HCT116 (cell line): ENCODE results near the gene FRY.

Experiments used
- ATF3 ChIP-seq: IDR thresholded peaks from 2 replicates; pipeline ENCODE4 v1.6.1; 2012
- CBX3 ChIP-seq: IDR thresholded peaks from 2 replicates; pipeline ENCODE4 v1.6.1; 2012; ENCODE audit warnings: low read depth
- CTCF ChIP-seq, 3 experiments: fragments of 200-600 bp in 1 of 3; sonication (generic) in 1 of 3; IDR thresholded peaks in 2 of 3; conservative IDR thresholded peaks in 1 of 3; 2 replicates each; pipeline ENCODE4 v1.5.1; 2012 to 2017; ENCODE audit warnings: low read depth in 2 of 3, low read length in 2 of 3, antibody characterized with exemption in 1 of 3, borderline replicate concordance in 1 of 3, control low read depth in 1 of 3, mild to moderate bottlenecking in 1 of 3, mixed read lengths in 1 of 3, mixed run types in 1 of 3, moderate library complexity in 1 of 3; ENCODE audit not compliant: insufficient read depth in 1 of 3
- EZH2 ChIP-seq: fragments of 200-600 bp; sonication (generic); IDR thresholded peaks from 2 replicates; pipeline ENCODE4 v1.6.1; 2017; ENCODE audit warnings: antibody characterized with exemption, mixed run types
- JUND ChIP-seq: IDR thresholded peaks from 2 replicates; pipeline ENCODE4 v1.6.1; 2012
- MAX ChIP-seq: IDR thresholded peaks from 2 replicates; pipeline ENCODE4 v1.6.1; 2012
- POLR2A ChIP-seq: IDR thresholded peaks from 2 replicates; pipeline ENCODE4 v1.7.0; 2011; ENCODE audit warnings: borderline replicate concordance; ENCODE audit not compliant: insufficient read depth, insufficient read length; ENCODE audit errors: extremely low read depth
- POLR2AphosphoS5 ChIP-seq: IDR thresholded peaks from 2 replicates; pipeline ENCODE4 v1.6.1; 2011; ENCODE audit warnings: mild to moderate bottlenecking, low read depth, low read length, moderate library complexity
- RAD21 ChIP-seq: IDR thresholded peaks from 2 replicates; pipeline ENCODE4 v1.6.1; 2012; ENCODE audit warnings: low read depth, mild to moderate bottlenecking
- REST ChIP-seq: IDR thresholded peaks from 2 replicates; pipeline ENCODE4 v1.6.1; 2012; ENCODE audit warnings: low read depth
- SIN3A ChIP-seq: IDR thresholded peaks from 2 replicates; pipeline ENCODE4 v1.6.1; 2012; ENCODE audit warnings: low read depth
- TCF7L2 ChIP-seq: IDR thresholded peaks from 2 replicates; pipeline ENCODE4 v1.7.0; 2011; ENCODE audit warnings: borderline replicate concordance, inconsistent platforms; ENCODE audit not compliant: insufficient read depth, insufficient read length; ENCODE audit errors: extremely low read depth
- ZFX ChIP-seq: fragments of 450-650 bp; IDR thresholded peaks from 2 replicates; pipeline ENCODE4 v1.6.1; 2017

- TF ChIP-seq CTCF (IDR thresholded peaks at IDR 0.05 in 2 of 3, conservative IDR thresholded peaks at IDR 0.05 in 1 of 3; ENCODE audit: borderline replicate concordance in 1 of 3, insufficient read depth in 1 of 3, low read depth in 2 of 3, low read length in 2 of 3) (no peak), RAD21 (no peak), SIN3A (no peak), EZH2 (no peak), JUND (no peak), ZFX (no peak), ATF3 (no peak), POLR2A (no peak), REST (no peak), POLR2AphosphoS5 (no peak), MAX (no peak), CBX3 (no peak), TCF7L2 (no peak)
These were observed 182.1 kb downstream of the FRY start for GRCh38 chr13:32213626-32214025.
